Renal cortex interstitium (tissue), 15 donors: ENCODE results near the gene NR2E3. TPM values are rescaled to one million over a fixed set of nuclear protein-coding genes. Genes with fewer than 3 reads are reported as not detected.

ENCODE experiments used
- DNase-seq, 11 donors: peaks; one replicate each; pipeline ENCODE4 v3.0.0-alpha.2; 2013; ENCODE audit warnings: low read depth in 9 of 11, low spot score in 4 of 11; ENCODE audit errors: extremely low read depth in 1 of 11
- long read RNA-seq, 16 experiments: transcript quantifications; one replicate each; lab custom pipeline, GENCODE V29; 2026
- polyA plus RNA-seq, 3 donors: library from polyadenylated mRNA; unstranded; fragments of 120-200 nt; gene quantifications; one replicate each; pipeline ENCODE4 v1.2.1, GENCODE V29; 2013; ENCODE audit not compliant: insufficient read length in 3 of 3

The NR2E3 gene
- under 1 TPM; 0.31 to 0.45 (median 0.34) TPM for polyA plus RNA-seq
- long read RNA-seq, donor 1, result 0 reads
- long read RNA-seq, donor 2, result 0 reads
- long read RNA-seq, donor 3, result 0 reads
- long read RNA-seq, donor 4, result 0 reads
- long read RNA-seq, donor 5, result 0 reads
- long read RNA-seq, donor 6, result 0 reads
- long read RNA-seq, donor 7, result 0 reads
- long read RNA-seq, donor 8, result 0 reads
- long read RNA-seq, donor 9, result 0 reads
- long read RNA-seq, donor 10, result 0 reads
- long read RNA-seq, donor 11, result 0 reads
- long read RNA-seq, donor 12, result 0 reads
- long read RNA-seq, donor 13, result 0 reads
- long read RNA-seq, donor 14, result 0 reads
- long read RNA-seq, donor 15, result 0 reads
- long read RNA-seq, donor 16, result 0 reads

DNA sequence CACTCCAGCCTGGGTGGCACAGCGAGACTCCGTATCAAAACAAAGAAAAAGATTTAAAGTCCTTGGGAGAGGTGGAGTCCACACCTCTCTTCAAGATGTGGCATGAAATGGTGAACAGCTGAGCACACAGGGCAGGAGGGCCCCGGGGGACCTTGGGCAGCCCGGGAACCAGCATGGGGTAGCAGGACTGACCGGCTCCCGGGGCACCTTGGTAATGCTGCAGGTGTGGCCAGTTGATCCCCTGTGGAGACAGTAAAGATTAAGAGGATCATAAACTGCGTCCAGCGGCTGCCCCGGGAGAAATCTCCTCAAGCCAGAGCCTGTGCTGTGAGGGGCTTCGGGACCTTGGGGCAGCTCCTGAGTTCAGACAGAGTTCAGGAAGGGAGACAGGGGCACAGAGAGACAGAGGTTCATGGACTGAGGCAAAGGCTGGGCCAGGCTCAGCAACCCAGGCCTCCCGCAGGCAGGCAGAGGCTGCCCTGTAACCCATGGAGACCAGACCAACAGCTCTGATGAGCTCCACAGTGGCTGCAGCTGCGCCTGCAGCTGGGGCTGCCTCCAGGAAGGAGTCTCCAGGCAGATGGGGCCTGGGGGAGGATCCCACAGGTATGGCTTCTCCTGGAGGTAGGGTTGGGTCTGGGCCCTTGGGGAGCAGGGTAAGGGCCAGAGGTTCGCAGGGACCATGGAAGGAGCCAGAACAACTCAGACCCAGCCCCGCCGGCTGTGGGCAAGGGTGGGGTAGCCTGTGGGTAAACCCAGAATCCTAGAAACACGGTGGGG, at the start of gene NR2E3:
Gene NR2E3 (plus strand): TSS at position 299 of the 780 bp plus-strand sequence. CDS start 190 bp downstream, at position 489.
- no peak for DNase-seq

DNA sequence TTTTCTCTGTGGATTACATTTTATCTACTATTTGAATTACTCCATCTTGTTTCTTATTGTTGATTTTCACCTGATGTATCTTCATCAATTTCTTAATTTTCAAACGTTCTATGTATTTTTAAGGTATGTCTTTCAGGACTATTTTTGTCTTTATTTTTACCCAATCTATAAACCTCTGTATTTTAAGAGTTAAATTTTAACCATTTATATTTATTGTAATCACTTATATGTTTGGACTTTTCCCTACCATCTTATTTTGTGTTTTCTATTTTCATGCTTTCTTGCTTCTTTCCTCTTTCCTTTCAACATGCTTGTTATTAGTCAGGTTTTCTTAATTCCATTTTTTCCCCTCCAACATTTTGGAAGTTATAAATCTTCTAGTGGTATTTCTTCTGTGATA, 49.5 kb upstream of the NR2E3 start:
- DNase-seq, result no peak

DNA sequence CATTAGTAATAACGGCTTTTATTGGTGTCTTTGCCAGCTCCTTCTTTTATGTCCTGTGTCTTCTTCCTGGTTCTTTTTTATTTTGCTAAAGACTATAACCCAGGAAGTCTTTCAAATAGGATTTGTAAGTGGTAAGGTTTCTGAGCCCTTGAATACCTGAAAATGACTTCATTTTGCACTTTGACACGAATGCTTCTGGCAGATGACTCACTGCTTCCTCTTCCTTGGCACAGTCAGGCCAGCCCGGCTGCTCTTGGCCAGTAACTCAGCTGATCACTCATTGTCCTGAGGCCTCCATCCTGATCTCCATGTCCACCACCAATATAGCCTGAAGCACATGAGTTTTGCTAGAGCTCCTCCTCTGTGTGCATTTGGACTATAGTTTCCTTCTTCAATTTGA, 48.7 kb upstream of the NR2E3 start:
- no peak for DNase-seq

DNA sequence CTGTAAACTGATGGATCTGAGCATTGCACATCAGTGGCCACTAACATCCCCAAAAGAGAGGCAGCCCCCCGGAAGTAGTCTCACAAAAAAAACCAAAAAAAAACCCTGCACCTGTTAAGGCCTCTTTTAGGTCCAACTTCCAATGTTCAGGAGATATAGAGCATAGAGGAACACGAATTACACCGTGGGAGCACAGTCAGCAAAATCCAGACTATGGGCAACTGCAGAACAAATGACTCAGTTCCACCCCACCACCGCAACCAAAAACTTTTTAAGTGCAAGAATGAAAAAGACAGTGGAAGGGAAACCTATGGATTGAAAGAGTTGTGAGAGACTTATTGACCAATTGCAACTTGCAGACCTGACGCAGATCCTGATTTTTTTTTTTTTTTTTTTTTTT, 42.2 kb upstream of the NR2E3 start:
- DNase-seq, result no peak

DNA sequence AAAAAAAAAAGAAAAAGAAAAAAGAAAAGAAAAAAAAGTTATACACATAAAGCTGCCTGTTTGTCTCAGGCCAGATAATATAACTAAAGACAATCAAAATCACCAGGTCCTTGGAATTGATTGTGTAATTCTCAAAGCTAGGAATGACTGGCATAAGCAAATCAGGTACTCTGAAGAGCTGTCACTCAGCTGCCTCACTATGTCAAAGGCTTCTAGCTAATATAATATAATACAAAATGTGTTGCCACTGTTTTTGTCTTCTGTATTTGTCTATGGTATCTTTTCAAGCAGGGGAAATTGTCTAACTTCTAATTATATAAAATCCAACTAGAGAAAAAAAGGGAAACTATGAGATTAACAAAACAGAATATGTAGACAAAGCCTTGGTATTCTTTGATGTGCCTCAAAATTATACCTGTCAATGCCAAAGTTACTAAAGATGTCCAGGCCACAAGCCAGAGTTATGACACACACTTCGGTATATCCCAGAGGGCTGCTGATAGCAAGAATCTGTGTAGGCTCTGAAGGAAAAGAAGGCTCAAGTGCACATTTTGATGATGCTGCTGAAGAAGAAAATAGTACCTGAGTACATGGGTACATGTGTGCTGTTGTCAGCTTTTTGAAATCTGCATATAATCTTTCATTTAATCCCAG, 37.0 kb upstream of the NR2E3 start:
- DNase-seq, result no peak

DNA sequence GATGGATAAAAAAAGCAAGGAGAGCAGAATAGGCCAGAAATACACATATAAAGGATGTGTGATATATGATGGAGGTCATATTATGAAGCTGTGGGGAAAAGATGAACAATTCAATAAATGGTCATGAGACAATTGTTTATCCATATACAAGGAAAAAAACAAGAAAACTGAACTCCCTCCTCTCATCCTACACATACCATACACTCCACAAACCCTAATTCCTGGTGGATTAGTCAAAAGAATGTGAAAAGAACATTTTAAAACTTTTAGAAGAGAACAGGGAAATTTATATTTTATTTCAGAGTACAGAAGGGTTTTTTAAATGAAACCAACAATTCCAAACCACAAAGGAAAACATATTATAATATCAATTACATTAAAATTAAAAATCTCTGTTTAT, 34.5 kb upstream of the NR2E3 start:
- no peak for DNase-seq

DNA sequence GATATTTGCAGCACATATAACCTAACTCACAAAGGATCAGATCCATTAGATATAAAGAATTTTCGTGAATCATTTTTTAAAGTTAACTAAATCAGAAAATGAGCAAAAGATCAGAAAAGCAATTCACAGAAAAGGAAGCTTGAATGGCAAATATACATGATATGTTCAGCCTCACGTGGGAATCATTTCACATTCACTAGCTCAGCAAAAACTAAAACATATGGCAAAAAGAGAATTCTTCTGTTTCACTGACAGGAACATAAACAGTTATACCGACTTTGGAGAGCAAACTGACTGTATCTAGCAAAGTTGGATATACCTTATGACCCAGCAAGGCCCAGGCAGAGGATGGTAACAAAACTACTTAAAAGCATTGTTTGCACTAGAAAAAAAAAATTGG, 34.0 kb upstream of the NR2E3 start:
- DNase-seq, result no peak

DNA sequence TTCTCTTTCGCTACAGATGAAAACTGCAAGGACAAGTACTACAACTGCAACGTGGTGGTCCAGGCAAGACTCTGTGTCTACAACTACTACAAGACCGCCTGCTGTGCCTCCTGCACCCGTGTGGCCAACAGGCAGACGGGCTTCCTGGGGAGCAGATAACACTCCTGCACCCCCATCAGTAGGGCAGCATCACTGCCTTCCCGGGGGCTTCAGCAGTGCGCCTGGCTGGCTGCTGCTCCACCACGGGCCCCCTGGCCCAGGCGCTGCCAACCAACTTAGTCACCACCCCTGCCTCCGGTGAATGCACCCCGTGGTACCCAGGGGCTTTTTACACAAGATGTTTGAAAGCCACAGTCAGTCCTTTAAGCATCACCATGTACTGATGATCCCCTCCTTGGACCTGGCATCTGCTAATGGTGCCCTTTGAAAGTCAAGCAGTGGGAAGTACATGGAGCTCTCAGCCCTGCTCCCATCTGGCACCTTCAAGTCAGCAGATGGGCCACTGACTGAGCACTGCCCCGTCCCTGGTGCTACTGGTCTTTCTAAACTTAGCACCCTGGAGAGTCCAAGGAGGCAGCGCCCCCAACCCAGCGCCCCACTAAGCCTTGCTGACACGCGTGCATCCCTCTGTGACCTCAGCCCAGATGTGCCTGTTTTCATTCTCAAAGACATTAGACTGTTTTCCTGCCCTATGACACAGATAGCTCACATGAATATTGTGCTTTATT, 33.0 kb upstream of the NR2E3 start:
- DNase-seq, result no peak

DNA sequence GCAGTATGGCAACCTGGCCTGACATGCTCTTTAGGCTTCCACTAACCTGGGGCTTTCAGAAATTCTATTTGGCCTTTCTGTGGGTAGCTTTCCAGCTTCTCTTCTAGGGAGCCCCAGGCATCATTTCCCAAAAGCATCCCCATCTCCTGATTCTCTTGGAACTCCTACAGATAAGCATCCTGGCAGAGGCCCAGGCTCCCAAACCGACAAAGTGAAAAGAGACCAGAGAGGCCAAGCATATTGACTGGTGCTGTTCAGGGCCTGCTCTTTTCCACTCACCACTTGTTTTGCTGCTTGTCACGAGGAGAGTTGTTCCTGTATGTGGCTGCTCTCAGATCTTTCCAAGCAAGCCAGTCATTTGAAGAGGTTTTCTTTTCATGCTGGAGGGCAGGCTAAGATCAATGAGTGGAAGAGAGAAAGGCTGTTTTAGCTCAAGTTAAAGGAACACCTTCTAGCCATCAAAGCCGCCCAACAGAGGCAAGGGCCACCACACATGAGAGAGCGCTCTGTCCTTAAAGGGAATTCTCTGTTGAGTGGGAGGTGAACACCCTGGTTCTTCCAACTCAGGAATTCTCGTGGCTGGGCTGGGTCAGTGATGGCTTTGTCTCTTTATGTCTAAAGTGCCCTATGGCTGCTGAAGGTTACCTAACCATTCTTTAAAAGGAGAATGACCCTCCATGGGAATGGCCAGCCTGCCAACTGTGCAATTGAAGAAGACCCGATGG, 31.1 kb upstream of the NR2E3 start:
- DNase-seq, result no peak

DNA sequence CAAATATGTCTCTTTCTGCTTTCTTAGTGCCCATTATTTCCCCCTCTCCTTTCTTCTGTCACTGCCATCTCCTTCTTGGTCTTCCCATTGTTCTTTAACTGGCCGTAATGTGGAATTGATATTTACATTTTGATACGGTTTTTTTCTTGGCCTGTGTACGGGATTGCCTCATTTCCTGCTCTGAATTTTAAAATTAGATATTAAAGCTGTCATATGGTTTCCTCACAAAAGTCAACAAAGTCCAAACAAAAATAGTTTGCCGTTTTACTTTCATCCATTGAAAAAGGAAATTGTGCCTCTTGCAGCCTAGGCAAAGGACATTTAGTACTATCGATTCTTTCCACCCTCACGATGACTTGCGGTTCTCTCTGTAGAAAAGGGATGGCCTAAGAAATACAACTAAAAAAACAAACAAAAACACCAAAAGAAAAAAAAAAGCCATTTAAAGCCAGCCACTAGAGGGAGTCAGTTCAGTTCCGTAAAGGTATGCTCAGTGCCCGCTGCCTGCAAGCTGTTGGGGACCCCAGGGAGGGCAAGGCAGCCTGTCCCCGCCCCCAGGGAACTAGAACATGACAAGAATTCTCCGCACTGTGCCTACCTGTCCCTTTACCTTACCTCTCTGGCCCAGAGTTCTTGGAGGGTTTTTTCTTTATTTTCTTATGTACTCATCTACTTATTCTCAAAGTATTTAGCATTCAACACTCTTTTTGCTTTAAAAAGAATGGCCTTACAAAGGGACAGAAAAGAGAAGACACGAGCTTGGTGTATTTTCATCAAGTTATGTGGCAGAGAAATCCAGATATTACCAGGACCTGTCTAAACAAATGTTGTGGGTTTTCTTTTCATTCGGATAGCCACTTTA, 30.0 kb upstream of the NR2E3 start:
- peak in 6 of 11 donors; percentile 41 to 64 (median 56) for DNase-seq

DNA sequence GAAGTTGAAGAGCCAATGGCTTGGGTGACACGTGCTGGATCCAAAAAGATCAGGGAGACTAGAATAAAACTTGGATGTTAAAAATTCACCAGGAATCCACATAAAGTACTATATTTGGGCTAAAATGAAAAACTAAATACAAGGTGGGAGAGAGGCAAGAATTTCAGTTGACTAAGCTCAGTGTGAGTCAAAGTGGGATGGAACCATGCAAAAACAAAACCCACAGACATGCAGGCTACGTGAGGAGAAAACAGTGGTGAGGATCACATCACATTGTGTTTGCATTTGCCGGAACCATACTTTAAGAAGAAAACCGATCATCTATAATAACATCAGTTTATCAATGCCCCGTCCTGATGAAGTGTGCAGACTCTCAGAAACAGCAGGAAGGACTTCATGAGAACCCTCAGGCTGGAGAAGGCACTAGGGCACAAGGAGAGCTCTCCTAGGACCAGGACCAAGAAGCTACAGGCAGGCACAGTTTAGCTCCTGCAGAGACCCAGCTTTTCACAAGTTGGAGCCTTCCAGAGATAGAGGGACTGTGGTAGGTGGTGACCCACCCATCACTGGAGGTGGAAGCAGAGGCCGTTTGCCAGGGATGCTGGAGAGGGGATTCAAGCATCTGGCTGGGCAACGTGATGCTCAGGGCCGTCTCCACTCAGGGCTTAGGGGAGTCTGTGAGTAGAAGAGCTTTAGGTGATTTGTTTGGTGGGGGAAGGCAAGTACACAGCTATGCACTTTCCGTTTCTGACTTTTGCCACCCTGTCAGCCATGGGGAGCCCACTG, 29.0 kb upstream of the NR2E3 start:
- DNase-seq, result no peak

DNA sequence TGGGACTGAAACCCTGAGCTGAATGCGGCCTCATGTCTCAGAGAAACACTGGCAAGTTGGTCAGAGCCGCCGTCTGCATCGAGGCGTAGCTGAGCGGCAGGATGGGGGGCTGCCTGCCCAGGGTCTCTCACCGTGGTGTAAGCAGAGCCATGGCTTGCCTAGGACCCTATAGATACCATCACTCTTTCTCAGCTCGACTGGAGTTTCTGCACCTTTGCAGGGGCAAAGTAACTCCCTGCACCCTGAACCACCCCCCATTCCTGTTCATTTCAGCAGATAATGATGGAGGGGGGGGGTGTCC, 28.4 kb upstream of the NR2E3 start:
- no peak for DNase-seq

DNA sequence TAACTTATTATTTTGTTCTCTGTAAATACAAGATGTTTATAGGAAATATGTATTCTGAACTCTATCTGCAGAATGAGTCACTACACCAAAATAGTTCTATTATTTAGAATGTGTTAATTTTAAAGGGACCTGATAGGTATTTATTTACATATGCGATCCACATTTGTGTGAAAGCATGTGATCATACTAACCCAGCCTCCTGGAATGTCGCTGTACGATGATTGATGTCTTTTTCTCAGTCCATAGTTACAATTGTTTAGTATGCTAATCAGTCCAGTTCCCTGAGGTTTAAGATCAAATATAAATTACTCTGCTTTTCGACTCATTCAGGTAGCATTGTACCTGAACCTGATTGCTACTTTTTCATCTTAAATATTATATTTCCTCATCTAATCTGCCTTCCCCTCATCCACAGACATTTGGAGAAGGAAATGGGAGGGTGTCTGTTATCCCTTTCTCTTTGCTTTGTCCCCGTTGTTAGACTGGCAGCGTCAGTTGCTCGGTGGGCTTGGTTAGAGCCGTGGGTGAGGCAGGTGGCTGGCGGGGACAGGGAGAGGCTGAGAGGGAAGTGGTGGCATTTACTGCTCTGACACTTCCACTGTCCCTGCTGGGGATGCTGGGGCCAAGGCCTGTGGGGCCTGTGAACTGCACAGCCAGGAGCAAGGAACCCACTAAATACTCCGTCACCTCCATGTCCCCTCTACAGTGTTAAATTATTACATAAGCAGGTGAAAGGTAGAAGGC, 27.8 kb upstream of the NR2E3 start:
- no peak for DNase-seq

DNA sequence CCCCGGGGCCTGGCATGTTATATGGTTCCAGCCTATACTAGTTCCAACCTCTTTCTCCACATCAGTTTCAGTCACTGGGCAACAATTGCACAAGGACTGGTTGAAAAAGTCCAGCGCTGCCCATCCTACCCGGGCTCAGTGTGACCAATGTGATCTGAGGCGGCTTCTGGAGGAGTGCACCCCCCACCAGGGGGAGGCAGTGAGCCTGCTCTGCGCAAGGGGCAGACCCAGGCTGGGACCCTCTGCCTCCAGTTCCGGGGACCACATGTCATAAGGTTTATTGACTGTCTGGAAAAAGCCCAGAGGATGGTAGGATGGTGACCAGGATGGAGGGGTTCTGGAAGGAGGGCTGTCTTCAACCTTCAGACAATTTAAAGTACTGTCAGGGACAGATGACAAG, 25.6 kb upstream of the NR2E3 start:
- no peak for DNase-seq

DNA sequence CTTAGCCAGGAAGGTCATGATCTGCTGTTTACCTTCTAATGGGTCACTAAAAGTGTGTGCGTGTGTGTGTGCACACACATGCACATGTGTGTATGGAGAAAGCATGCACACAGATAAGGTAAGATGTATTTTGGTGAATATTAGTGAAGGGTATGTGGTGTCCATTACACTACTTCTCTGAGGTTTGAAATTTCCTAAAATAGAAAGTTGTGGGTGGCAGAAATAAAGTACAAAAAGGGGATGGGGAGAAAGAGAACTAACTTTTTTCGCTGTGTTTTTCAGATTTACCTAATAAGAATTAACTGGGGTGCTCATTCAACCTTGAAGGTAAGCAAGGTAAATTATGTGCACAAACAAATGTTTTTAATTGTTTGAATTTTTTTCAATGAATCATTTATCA, 24.4 kb upstream of the NR2E3 start:
- DNase-seq, result no peak

DNA sequence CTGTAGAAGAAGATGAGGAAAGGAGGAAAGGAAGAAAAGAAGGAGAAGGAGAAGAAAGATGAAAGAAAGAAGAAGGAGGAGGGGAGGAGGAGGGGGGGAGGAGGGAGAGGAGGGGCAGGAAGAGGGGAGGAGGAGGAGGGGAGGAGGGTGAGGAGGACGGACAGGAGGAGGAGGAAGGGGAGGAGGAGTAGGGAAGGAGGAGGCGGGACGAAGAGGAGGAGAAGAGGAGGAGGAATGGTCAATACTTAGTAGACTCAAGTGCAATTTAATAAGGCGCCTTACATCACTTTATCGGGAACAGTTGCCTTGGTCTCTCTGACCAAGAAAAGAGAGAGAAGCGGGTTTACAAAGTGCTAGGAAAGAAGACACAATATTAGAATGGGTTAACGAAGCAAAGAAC, 23.7 kb upstream of the NR2E3 start:
- DNase-seq, result no peak
